ENCODE results near the gene HRH1. TPM values are rescaled to one million over a fixed set of nuclear protein-coding genes. Genes with fewer than 3 reads are reported as not detected.
A peak's percentile ranks its signal among the peaks of the same experiment; 100 is the strongest.

The HRH1 gene
- total RNA-seq, 1 experiment from 2014 or later, result 3.9 TPM

GRCh38 chr3:11283139-11283475 is 128.8 kb downstream of the HRH1 start:
- no peak for DNase-seq (ENCODE audit: low spot score)

- no peak for DNase-seq (ENCODE audit: low spot score)
Observed at GRCh38 chr3:11284011-11284410, 129.7 kb downstream of the HRH1 start.

- no peak for DNase-seq (ENCODE audit: low spot score)
Observed at GRCh38 chr3:11285471-11285870, 131.2 kb downstream of the HRH1 start.

- DNase-seq (ENCODE audit: low spot score), result no peak
Observed at GRCh38 chr3:11287404-11287803, 133.1 kb downstream of the HRH1 start.

GRCh38 chr3:11288021-11288491 is 133.8 kb downstream of the HRH1 start:
- DNase-seq (ENCODE audit: low spot score), result no peak

- peak; percentile 81 for DNase-seq (ENCODE audit: low spot score)
Observed at GRCh38 chr3:11288786-11289637, 134.7 kb downstream of the HRH1 start.

GRCh38 chr3:11289864-11290263 is 135.6 kb downstream of the HRH1 start:
- no peak for DNase-seq (ENCODE audit: low spot score)

- DNase-seq (ENCODE audit: low spot score), result no peak
Observed at GRCh38 chr3:11290743-11291680, 136.7 kb downstream of the HRH1 start.

GRCh38 chr3:11291808-11292207 is 137.5 kb downstream of the HRH1 start:
- DNase-seq (ENCODE audit: low spot score), result no peak

GRCh38 chr3:11297126-11297525 is 142.8 kb downstream of the HRH1 start:
- no peak for DNase-seq (ENCODE audit: low spot score)

- peak; percentile 30 for DNase-seq (ENCODE audit: low spot score)
Observed at GRCh38 chr3:11300970-11301369, 146.7 kb downstream of the HRH1 start.

- no peak for DNase-seq (ENCODE audit: low spot score)
Observed at GRCh38 chr3:11302444-11302843, 148.2 kb downstream of the HRH1 start.

GRCh38 chr3:11304175-11304574 is 149.9 kb downstream of the HRH1 start:
- no peak for DNase-seq (ENCODE audit: low spot score)

- DNase-seq (ENCODE audit: low spot score), result no peak
Observed at GRCh38 chr3:11305509-11305908, 151.2 kb downstream of the HRH1 start.

- no peak for DNase-seq (ENCODE audit: low spot score)
Observed at GRCh38 chr3:11306817-11307589, 152.7 kb downstream of the HRH1 start.

- DNase-seq (ENCODE audit: low spot score), result no peak
Observed at GRCh38 chr3:11307830-11308432, 153.6 kb downstream of the HRH1 start.

GRCh38 chr3:11310258-11310657 is 156.0 kb downstream of the HRH1 start:
- no peak for DNase-seq (ENCODE audit: low spot score)

- no peak for DNase-seq (ENCODE audit: low spot score)
Observed at GRCh38 chr3:11312166-11312565, 157.9 kb downstream of the HRH1 start.

All from H4 (cell line).